ENCODE results near the gene RAB3A.
A peak's percentile ranks its signal among the peaks of the same experiment; 100 is the strongest.

RAB3A gene, protein sequence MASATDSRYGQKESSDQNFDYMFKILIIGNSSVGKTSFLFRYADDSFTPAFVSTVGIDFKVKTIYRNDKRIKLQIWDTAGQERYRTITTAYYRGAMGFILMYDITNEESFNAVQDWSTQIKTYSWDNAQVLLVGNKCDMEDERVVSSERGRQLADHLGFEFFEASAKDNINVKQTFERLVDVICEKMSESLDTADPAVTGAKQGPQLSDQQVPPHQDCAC

DNA sequence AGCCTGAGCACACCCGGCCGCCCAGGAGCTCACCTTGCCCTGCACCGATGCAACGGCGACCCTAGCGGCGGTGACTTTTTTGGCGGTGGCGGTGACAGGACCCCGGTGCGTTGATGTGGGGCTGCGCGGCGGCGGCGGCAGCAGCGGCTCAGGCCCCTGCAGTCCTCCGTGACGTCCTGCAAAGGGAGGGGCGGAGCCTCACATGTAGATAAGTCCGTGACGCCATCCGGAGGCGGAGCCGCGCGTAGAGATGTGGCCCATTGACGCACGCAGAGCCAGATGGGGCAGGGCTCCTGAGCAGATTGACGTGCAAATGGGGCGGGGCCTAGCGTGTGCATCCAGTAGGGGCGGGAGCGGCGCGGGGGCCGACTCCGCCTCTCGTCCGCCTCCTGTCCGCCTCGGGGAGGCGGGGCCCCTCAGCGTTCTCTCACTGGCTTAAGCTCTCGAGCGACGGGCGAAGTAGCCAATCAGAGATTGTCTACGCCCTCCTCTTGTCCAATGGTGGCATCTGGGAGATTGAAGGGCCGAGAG, at the start of gene RAB3A:
TSS of gene RAB3A (minus strand) at position 180 of the 531 bp plus-strand sequence. CDS start 1,302 bp downstream, outside the sequence.
- peak; percentile 100 for DNase-seq (ENCODE audit: low spot score)

DNA sequence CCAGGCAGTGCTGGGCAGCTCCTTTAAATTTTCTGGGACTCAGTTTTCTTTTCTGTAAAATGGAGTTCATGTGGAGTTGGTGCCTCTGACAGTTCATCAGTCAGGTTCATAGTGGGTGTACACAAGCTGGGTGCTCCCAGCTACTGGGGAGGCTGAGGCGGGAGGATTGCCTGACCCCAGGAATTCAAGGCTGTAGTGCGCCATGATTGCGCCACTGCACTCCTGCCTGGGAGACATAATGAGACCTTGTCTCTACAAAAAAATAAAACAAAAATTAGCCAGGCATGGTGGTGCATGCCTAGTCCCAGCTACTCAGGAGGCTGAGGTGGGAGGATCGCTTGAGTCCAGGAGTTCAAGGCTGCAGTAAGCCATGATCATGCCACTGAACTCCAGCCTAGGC, 49.3 kb upstream of the RAB3A start:
- no peak for DNase-seq (ENCODE audit: low spot score)

DNA sequence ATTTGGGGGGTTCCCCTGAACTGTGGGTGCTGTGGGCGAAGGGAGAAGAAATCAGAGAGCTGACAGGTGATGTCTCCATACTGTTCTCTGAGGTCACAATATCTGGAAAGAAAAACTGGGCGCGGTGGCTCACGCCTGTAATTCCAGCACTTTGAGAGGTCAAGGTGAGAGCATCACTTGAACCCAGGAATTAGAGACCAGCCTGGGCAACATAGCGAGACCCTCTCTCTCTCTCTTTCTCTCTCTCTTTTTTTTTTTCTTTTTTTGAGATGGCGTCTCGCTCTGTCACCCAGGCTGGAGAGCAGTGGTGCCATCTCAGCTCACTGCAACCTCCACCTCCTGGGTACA, 48.5 kb upstream of the RAB3A start:
- DNase-seq (ENCODE audit: low spot score) = no peak

DNA sequence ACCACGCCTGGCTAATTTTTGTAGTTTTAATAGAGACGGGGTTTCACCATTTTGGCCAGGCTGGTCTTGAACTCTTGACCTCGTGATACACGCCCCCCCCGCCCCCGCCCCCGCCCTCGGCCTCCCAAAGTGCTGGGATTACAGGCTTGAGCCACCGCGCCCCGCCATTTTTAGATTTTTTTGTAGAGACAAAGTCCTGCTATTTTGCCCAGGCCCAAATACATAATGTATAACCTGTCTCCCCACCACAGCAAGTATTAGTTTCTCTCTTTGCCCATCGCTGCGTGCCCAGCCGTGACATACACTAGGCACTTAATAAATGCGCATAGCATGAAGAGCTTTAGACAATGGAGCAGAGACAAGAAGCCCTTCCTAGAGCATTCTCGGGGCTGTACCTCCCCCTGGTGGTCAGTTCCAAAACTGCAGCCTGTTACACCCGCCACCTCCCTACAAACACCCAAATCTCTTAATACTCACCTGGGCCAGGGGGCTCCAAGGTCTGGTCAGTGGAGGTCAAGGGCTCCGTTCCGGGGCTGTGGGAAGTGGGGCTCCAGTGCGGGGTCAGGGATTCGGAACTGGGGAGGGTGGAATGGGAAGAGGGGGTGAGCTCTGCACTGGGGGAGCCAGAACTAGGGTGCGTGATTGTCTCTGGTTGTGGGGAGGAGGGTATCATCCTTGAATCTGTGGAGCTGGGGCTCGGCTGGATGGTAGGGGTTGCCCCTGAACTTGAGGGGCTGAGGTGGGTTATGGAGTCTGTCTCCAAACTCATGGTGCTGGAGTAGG, 47.9 kb upstream of the RAB3A start:
- peak; percentile 75 for DNase-seq (ENCODE audit: low spot score)

DNA sequence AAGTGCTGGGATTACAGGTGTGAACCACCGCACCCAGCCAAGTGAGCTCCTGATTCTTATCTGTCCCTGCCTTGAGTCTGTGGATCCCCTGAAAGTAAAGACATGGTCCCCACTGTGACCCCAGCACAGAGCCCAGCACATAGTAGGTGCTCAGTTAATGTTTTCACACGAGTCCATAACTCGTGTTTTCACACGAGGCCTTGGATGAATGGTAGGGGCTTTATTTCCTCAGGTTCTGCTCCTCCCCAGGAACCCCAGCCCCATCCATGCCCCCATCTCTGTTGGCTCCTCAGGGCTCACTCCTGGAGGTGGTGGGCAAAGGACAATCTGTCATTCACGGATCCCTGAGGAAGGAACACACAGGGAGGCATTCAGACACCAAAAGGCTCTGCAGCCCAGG, 46.0 kb upstream of the RAB3A start:
- DNase-seq (ENCODE audit: low spot score) = no peak

DNA sequence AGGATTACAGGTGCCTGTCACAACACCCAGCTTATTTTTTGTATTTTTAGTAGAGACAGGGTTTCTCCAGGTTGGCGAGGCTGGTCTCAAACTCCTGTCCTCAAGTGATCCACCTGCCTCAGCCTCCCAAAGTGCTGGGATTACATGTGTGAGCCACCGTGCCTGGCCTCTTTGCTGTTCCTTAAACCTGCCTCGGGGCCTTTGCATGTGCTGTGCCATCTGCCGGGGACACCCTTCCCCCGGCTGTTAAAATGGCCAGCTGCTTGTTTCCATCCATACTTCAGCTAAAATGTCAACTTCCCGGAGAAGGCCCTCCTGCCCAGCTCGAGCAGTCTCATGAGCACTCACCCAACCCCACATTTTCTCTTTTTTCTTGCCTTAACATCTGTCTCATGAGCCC, 41.5 kb upstream of the RAB3A start:
- no peak for DNase-seq (ENCODE audit: low spot score)

DNA sequence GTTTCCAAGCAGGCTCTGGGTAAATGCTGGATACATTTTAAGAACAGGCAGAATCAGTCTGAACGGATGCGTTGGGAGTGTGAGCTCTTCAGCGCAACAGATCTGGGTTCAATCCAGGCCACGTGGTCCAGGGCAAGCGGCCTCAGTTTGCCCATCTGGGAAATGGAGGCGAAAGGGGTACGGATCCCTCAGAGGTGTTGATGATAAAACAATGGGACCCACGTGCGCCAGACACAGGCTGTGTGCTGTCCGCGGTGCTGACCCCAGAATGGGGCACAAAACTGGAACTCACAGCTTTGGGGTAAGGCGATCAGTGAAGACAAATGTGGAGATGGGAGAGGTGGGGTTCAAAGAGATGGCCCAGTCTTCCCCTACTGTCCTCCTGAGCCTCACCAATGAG, 35.5 kb upstream of the RAB3A start:
- DNase-seq (ENCODE audit: low spot score) = peak; percentile 23

DNA sequence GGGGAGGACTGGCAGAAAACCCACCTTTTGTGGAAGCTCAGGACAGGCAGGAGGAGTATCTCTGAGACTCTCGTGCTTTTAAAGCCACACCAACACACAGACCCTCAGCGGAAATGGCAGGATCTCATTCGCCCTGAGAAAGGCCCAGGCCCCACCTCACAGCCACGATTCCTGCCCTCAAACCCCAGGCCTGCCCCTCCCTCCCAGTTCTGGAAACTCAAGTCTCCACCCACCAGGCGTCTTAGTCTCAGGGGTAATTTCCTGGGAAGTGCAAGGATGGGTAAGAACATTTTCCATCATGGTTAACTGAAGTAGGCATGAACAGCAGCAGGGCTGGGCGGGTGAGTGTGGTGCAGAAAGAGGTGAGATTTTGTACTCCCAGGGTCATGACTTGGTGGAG, 30.4 kb upstream of the RAB3A start:
- no peak for DNase-seq (ENCODE audit: low spot score)

DNA sequence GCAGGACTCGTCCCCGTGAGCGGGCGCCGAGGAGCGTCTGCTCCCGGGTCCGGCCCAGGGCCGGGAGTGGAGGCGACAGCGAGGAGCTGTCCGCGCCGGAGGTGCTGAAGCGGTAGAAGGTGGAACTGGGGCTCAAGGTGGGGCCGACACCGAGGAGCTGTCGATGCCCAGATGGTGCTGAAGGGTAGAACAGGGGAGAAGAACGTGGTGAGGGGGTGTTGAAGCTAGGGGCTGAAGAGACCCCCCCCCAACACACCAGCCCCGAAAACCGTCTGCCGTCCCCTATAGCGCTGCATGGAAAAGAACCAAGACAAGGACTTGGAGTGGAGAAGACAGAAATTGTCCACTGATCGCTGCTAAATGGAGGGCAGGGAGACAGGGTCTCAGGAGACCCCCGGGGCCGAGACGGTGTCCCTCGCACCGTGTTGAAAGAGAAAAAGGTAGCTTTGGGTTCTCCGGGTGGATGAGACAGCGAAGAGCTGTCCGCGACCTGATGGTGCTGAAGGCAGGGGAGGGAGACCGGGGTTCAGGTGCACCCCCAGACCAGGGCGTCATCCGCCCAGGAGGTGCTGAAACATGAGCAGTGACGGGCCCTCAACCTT, 29.5 kb upstream of the RAB3A start:
- no peak for DNase-seq (ENCODE audit: low spot score)

DNA sequence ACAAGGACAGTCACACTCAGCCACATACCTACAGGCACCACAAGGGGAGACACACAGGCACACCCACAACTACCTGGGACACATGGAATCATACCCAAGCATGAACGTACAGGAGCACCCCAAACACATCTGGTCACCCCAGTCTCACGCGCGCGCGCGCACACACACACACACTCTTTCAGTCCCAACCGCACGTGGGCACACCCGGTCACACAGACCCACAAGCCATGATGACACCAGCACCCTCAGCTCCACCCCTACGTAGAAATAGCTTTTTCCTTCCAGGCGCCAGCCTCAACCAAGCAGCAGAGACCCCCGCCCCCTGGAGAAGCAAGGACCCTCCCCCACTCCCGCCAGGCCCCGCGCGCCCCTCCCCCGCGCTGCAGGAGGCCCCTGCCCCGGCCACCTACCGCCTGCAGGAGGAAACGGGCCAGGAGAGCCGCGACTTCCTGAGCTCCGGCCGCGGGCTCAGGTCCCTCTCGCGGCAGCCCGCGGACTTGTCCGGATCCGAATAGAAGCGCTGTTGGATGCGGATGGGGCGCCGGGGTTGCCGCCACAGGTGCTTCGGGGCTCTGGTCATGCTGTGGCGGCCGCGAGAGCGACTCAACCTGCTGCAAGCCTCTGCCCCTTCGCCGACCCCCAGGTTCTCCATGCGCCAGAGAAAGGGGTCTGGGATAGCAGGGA, 28.8 kb upstream of the RAB3A start:
- no peak for DNase-seq (ENCODE audit: low spot score)

DNA sequence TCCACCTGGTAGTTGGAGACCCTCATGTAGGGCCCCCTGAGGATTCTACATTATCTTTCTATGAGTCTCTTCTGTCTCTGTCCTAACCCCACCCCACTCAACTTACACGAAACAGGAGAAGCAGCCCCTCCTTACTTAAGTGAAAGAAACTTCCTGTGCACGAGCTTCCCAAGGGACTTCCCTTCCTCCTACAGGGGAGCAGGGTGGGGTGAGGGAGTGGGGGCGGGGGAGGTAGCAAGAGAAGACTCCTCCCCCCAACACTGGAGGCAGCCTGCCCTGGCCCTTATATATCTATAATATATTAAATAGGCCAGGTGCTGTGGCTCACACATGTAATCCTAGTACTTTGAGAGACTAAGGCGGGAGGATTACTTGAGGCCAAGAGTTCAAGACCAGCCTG, 27.9 kb upstream of the RAB3A start:
- DNase-seq (ENCODE audit: low spot score) = no peak

DNA sequence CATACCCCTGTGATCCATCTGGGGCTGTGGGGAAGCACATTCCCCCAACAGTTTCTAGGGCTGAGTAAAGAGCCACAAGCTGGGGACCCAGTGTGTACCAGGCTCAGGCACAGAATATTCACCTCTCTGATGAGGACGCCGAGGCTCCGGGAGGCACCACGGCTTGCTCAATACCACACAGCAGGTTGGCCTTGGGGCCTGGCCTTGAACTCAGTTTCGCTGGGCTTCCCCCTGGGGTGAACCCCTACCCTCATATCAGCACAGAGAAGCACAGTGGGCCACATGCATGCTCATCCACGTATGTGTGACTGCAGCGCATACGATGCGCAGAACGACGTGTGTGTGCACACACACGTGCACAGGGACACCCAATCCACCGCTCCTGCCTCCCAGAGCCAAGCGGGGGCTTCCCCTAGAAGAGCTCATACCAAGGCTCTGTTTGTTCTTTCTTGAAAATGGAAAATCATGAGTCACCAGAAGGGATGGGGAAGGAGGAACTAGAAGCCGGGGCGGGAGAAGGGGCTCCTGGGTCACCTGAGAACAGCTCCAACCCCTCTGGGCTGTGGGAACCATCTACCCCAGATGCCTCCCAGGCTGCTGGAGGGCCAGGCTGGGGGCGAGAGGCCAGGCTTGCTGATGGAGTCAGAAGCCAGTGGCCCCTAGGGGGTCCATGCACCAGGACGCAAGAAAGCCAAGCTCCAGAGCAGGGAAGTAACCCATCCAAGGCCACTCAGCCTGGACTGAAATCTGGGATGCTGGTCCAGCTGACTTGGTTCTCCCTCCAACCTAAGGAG, 27.3 kb upstream of the RAB3A start:
- DNase-seq (ENCODE audit: low spot score) = no peak

DNA sequence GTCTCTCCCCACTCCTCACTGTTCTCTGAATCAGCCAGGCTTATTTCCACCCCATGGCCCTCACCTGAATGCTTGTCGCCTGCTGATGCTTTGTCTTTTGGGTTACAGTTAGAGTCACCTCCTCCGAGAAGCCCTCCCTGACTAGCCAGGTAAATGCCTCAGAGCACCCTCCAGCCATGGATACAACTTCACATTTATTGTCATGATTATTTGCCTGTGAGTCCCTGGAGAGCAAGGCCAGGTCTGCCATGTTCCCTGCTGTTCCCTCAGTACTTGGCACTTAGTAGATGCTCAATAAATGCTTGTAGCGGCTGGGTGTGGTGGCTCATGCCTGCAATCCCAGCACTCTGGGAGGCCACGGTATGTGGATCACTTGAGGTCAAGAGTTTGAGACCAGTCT, 26.1 kb upstream of the RAB3A start:
- DNase-seq (ENCODE audit: low spot score) = no peak

DNA sequence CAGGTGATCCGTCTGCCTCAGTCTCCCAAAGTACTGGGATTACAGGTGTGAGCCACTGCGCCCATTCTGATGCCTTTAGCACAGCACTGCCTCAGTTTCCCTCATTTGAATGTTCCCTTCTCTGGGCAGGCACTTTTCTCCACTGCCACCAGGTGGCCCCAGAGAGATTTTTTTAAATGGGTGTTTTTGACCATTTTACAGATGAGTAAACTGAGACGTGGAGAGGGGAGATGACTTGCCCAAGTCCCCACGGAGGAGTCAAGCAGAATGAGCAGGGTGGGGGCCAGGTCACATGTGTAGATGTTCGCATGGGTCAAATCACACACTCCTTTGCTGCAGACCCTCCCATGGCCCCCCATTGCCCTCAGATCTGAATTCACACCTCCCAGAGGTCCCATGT, 25.6 kb upstream of the RAB3A start:
- no peak for DNase-seq (ENCODE audit: low spot score)

DNA sequence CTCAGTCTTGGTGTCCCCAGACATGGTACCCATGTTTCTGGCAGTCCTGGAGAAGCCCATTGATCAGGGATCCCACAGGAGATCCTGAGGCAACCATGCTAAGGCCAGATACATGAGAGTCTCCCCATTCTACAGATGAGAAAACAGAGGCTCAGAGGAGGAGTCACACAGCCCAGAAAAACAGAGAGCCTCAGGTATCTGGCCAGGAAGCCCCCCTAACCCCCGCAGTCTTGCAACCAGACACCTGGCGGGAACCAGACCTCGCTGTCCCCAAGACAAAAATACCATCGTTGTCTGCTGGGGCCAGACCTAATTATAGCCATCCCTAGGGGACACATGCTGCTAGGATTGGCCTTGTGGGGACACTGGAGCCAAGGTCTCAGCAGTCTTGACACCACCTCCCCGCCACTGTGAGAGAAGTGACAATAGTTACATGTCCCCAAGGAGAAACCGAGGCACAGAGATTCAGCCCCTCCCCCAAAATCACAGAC, 24.0 kb upstream of the RAB3A start:
- no peak for DNase-seq (ENCODE audit: low spot score)

DNA sequence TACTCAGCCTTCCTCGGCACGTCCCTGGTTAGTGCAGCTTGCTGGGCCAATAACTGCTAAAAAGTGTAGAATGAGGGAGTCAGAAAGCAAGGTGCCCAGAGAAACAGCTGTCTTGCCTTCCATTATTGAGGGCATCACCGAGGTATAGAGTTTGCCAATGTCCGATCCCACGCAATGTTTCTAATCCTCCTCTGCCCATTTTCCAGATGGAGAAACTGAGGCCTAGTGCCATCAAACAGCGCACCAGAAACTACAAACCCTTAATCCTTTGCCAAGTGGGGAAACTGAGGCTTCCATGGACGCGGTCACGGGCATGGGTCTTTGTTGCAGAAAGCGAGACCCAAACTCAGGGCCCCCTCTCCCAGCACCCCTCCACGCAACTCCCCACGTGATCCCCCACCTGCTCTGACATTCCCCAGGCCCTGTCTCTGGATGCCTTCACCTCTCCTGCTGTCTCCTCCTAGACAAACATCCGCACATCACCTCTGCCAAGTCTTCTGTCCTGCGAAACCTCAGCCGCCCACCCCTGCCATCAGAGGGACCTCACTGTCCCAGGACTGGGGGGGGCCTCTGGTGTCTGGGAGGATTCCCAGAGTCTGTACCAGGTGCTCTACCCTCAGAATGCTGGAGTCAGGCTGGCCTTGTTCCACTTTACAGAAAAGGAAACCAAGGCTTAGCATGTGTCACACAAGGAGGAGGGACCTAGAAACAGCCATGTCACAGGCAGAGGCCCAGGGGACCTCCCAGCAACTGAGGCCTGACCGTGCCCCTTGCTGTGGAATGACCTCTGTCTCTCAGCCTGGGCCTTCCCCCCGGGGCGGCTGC, 23.3 kb upstream of the RAB3A start:
- no peak for DNase-seq (ENCODE audit: low spot score)

DNA sequence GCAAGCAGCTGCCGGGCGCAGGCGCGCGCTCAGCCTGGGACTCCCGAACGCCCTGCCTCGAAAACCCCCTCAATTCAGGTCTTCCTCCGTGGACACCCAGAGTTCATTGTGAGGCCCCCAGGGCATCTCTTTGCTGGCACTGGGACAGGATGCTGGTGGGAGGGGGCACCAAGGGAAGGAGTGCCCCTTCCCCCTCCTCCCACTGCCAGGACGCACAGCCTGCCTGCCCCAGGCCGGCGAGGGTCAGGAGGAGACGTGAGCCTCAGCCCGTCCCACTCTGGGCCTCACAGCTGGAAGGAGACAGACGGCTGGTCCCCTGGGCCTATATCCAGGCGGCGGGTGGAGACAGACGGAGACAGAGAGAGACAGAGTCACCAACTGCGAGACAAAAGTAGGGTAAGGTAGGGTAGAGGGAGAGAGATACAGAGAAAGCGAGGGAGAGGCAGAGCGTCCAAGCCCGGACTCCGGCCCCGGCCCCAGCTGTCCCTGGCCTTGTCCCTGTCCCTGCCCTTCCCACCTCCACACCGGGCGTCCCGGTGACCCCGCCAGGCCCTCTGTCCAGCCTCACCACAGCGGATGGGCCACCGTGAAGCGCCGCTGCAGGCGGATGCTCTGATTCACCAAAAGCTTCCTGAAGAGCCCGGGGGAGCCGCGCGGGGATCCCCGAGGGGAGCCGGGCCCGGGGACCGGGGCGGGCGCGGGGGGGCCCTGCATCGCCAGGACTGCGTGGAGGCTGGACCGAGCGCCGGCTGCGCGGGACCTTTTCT, 22.0 kb upstream of the RAB3A start, which contains the start of gene PDE4C:
TSS of gene PDE4C (minus strand) at position 737 of the 767 bp plus-strand sequence. CDS start at position 714, 23 bp downstream.
- no peak for DNase-seq (ENCODE audit: low spot score)

DNA sequence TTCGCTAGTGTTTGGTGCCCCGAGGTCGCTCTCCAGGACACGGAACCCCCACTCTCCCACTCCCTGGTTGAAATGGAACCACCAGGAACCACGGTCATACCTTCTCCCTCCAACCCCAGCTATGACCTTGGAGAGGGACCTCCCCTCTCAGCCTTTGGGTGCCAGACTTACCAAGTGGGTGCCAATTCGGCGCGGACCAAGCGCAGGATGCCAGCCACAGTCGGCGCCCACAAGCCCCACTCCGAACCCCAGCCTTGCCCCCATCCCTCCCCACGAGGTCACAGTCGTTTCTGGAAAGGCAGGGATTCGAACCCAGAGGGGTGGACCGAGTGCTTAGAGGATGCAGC, 21.5 kb upstream of the RAB3A start:
- DNase-seq (ENCODE audit: low spot score) = no peak

DNA sequence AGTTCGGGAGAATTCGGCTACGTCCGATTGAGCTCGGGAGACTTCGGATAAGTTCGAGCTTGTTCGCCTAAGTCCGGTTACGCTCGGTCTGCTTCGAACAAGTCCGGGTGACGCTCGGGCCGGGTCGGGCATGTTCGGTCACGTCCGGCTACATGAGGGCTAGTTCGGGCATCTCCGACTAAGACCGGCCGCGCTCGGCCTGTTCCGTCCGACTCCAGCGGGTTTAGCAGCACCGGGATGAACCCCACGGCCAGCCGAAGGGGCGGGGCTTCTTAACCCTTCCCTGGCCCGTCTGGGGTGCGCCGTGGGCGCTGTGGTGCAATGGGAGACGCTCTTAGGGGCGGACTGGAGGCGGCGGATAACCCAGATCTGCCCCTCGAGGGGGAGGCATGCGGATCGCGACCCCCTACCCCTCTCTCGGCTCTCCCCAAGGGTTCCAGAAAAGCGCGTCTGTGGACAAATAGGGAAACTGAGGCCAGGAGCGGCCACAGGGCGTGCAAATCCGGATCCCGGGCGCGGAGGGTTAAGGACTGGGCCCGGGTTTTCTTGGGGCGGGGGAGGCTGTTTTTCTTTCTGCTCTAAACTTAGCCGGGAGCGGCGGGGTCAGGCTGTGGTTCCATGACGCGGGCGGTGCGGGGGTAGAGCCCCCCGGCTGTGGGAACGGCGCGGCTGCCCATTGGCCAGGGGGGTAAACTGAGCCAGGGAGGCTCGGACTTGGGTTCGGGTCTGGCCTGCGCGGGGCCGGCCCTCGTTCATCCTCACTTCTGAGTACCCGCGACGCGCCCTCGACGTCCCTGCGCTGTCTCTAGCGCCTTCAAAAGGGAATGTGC, 20.9 kb upstream of the RAB3A start:
- peak; percentile 99 for DNase-seq (ENCODE audit: low spot score)
